ENCODE measurements around the gene ARHGEF1. TPM values are rescaled to one million over a fixed set of nuclear protein-coding genes. Genes with fewer than 3 reads are reported as not detected.

The ARHGEF1 gene
- total RNA-seq, 1 donor from 2014 or later, result 392 TPM

DNA sequence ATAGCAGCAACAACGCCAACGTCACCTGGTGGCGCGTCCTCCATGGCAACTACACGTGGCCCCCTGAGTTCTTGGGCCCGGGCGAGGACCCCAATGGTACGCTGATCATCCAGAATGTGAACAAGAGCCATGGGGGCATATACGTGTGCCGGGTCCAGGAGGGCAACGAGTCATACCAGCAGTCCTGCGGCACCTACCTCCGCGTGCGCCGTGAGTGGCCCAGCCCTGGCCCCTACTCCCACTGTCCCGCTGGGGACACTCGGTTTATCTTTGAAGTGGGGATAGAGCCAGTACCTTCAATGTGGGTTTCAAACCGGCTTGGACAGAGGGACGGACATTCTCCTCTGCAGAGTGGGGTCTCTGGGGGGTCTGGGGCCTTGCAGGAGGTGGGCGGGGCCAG, 3.9 kb upstream of the ARHGEF1 start:
- Mint-ChIP-seq H3K27ac (no peak overlapping the region), H3K4me1 (ENCODE audit: low read depth) (peaks cover 57% of the 10 kb centered on the region), H3K27me3 (ENCODE audit: insufficient read depth) (no peaks in the 10 kb centered on the region), H3K9me3 (no peaks in the 10 kb centered on the region), H3K36me3 (ENCODE audit: low read depth) (peaks cover 8% of the 10 kb centered on the region), H3K4me3 (no peak overlapping the region)
- intact Hi-C loops (cut with micrococcal nuclease), result no loop called here
- DNase-seq (ENCODE audit: low spot score), result no peak

DNA sequence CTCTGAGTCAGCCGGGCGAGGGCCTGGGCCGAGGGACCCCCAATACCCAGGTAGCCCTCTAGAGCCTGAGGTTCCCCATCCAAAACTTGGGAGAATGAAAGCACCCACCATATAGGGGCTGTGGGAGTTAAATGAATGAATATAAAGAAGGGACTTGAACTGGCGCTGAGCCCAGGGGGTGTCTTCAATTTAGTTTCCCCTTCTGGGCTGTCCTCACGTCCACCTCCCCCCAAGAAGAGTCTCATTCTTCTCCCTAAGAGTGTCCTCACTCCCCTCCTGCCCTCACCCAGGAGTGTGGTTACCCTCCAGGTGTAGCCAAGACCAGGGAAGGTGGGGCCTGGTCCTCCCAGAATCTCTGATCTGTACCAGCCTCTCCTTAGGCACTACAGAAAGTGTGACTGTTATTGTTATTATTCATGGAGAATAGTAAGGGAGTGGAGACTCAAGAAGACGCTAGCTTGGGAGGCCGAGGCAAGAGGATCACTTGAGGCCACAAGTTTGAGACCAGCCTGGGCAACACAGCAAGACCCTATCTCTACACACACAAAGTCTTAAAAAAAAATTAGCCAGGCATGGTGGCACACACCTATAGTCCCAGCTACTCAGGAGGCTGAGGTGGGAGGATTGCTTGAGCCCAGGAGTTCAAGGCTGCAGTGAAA, 3.2 kb upstream of the ARHGEF1 start:
- intact Hi-C loops (cut with micrococcal nuclease), result loop anchor here (5.0 to 10.0 kb wide), 3 partner anchors 335 to 615 kb away; partner anchors contain the start of genes GSK3A and HNRNPUL1
- Mint-ChIP-seq H3K27me3 (ENCODE audit: insufficient read depth) (no peaks in the 10 kb centered on the region), H3K27ac (peak overlapping the region; percentile 11), H3K9me3 (no peaks in the 10 kb centered on the region), H3K36me3 (ENCODE audit: low read depth) (peaks cover 8% of the 10 kb centered on the region), H3K4me1 (ENCODE audit: low read depth) (peaks cover 53% of the 10 kb centered on the region), H3K4me3 (no peak overlapping the region)
- DNase-seq (ENCODE audit: low spot score), result no peak

DNA sequence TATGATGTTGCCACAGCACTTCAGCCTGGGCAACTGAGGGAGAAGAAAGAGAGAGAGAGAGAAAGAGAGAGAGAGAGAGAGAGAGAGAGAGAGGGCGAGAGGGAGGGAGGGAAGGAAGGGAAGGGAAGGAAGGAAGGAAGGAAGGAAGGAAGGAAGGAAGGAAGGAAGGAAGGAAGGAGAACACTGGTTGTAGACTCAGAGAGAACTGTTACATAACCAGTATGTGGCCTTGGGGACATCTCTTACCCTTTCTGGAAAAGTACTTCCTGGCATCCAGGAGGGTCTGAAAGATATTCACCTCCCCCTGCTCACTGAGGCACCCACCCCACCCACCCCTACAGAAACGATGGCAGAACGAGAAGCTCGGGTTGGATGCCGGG, 2.7 kb upstream of the ARHGEF1 start:
- DNase-seq (ENCODE audit: low spot score), result no peak
- Mint-ChIP-seq H3K36me3 (ENCODE audit: low read depth) (peaks cover 10% of the 10 kb centered on the region), H3K27ac (peak overlapping the region; percentile 11), H3K9me3 (no peaks in the 10 kb centered on the region), H3K27me3 (ENCODE audit: insufficient read depth) (no peaks in the 10 kb centered on the region), H3K4me1 (ENCODE audit: low read depth) (peaks cover 56% of the 10 kb centered on the region), H3K4me3 (no peak overlapping the region)
- intact Hi-C loops (cut with micrococcal nuclease), result loop anchor here (5.0 to 10.0 kb wide), 3 partner anchors 336 to 616 kb away; partner anchors contain the start of genes GSK3A and HNRNPUL1

DNA sequence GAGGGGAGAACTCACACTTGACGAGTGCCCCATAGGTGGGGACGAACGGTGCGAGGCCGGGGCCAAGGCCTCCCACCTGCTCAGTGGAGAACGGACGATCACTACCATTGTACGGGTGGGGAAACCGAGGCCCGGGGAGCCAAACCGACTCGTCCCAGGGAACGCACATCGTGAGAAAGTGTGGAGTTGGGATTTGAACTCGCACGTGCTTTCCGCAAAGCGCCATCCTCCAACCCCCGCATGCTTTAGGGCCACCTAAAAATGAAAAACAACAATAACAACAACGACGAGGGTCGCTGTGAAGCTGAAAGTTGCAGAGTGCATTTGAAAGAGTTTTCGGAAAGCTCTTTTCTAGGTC, 458 bp downstream of the ARHGEF1 start:
- H3K4me1 Mint-ChIP-seq (ENCODE audit: low read depth), result peaks cover 50% of the 10 kb centered on the region
- peak overlapping the region; percentile 81 for H3K4me3 Mint-ChIP-seq
- peaks cover 17% of the 10 kb centered on the region for H3K36me3 Mint-ChIP-seq (ENCODE audit: low read depth)
- intact Hi-C loops (cut with micrococcal nuclease), result loop anchor here (5.0 to 10.0 kb wide), 3 partner anchors 339 to 619 kb away; partner anchors contain the start of genes GSK3A and HNRNPUL1
- no peaks in the 10 kb centered on the region for H3K9me3 Mint-ChIP-seq
- DNase-seq (ENCODE audit: low spot score), result no peak
- no peaks in the 10 kb centered on the region for H3K27me3 Mint-ChIP-seq (ENCODE audit: insufficient read depth)
- H3K27ac Mint-ChIP-seq, result peak overlapping the region; percentile 96

DNA sequence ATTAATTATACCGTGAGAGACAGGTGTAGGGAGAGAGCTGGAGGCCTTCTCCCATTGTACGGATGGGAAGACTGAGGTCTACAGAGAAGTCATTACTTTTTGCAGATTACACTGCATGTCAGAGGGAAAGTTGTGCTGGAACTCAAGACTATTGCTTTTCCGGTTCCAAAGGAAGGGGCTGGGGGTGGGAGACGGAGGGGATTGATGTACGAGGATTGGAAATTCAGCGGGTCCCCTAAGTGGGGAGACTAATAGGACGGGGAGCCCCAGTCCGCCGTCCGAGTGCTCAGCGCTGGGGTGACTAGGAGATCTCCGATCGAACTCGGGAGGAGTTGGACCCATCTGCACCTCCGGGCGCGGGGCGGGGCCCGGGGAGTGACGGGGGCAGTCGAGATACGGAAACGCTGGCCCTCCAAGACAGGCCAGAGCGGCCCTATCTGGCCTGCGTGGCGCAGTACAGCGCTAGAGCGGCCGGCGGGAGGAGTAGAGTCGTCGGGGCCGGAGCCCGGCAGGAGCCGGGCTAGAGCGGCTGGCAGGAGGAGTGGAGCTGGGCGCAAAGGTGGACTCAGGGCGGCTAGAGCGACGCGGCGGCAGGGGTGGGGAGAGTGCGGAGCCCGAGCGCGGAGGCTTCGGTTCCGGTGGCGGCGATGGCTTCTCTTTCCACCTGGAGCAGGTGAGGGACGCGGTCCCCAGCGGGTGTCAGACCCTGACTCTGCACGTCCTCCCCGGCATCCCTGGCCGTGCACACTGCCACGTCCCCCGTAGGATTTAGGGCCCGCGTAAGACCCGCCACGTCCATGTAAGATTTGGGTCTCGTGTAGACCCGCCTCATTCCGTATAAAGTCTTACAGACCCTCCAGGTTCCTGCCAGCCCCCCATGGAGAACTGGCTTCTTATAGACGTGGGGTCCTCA, 1.1 kb downstream of the ARHGEF1 start:
- Mint-ChIP-seq H3K27me3 (ENCODE audit: insufficient read depth) (no peaks in the 10 kb centered on the region), H3K36me3 (ENCODE audit: low read depth) (peaks cover 22% of the 10 kb centered on the region), H3K9me3 (no peaks in the 10 kb centered on the region), H3K27ac (peak overlapping the region; percentile 96), H3K4me3 (peak overlapping the region; percentile 81), H3K4me1 (ENCODE audit: low read depth) (peaks cover 56% of the 10 kb centered on the region)
- DNase-seq (ENCODE audit: low spot score), result peak; percentile 89
- intact Hi-C loops (cut with micrococcal nuclease), result loop anchor here (1.0 to 10.0 kb wide), 5 partner anchors 9 to 619 kb away; partner anchors contain the start of genes GSK3A and HNRNPUL1

DNA sequence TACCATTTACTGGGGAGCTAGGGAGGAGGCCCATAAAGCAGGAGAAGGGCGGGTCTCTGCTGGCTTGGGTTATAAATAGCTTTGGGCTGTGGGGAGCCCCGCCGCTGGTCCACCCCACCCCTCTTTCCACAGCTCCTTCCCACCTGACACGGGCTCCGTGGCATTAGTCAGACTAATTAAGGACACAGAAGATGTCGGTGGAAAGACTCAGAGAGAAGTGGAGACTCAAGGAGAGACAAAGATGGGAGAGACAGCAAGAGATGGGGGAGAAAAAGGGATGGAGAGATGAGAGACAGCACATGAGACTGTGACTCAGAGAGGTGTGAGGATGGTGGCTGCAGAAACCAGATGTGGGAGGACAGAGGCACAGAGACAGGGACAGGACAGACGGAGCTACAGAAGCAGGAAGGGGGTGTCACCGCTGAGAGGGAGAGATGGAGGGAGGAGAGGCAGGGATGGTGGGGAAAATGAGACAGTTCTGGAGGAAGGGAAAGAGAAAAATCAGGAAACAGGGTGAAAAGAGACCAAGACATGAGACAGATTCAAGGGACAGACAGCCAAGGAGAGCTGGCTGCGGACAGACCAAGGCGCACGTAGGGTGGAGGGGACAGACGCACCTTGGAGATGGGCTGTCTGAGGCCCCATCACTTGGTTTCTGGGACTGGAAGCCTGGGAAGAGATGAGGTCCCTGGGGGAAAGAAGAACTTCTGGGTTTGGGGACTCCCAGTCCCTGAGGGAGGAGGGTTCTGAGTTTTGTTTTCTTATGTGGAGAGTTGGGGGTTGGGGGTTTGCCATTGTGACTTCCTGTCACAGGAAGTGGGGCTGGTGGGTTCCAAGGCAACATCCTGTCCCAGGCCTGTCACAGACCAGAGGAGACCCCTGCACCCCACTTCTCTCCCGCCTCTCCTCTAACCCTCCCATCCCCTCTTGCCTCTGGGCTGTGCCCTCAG, 4.1 kb downstream of the ARHGEF1 start:
- H3K27me3 Mint-ChIP-seq (ENCODE audit: insufficient read depth), result no peaks in the 10 kb centered on the region
- peak overlapping the region; percentile 81 for H3K4me3 Mint-ChIP-seq
- DNase-seq (ENCODE audit: low spot score), result peak; percentile 68
- intact Hi-C loops (cut with micrococcal nuclease), result loop anchor here (1.0 to 10.0 kb wide), 9 partner anchors 16 to 1170 kb away; partner anchors contain the start of genes COQ8B, HNRNPUL1, ITPKC and RABAC1
- H3K9me3 Mint-ChIP-seq, result no peaks in the 10 kb centered on the region
- H3K36me3 Mint-ChIP-seq (ENCODE audit: low read depth), result peaks cover 37% of the 10 kb centered on the region
- peaks cover 60% of the 10 kb centered on the region for H3K4me1 Mint-ChIP-seq (ENCODE audit: low read depth)
- H3K27ac Mint-ChIP-seq, result peak overlapping the region; percentile 91

DNA sequence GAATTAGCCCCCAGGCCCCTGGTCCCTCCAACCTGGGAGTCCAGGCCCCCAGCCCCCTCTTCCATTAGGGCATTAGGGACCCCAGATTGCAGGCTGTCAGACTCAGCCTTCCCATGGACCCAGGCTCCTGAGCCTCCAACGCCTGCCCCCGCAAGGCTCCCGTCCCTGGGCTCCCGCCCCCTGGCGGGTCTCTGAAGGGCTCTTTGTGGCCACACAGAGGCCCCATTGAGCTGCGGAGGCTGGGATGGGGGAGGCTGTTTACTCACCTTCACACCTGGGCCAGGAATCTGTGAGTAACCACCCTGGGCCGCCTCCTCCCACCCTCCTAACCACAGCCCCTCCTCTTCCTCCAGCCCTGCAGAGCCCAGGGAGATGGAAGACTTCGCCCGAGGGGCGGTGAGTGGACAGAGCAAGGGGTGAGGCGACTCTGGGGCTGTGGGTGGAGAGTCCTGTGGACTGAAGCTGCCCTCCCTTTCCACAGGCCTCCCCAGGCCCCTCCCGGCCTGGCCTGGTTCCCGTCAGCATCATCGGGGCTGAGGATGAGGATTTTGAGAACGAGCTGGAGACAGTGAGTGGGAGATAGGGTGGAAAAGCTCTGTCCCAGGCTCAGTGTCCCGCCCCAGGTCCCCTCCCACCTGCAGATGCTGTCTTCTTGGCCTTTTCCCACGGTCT, 4.9 kb downstream of the ARHGEF1 start:
- Mint-ChIP-seq H3K4me1 (ENCODE audit: low read depth) (peaks cover 54% of the 10 kb centered on the region), H3K4me3 (peak overlapping the region; percentile 81), H3K36me3 (ENCODE audit: low read depth) (peaks cover 35% of the 10 kb centered on the region)

DNA sequence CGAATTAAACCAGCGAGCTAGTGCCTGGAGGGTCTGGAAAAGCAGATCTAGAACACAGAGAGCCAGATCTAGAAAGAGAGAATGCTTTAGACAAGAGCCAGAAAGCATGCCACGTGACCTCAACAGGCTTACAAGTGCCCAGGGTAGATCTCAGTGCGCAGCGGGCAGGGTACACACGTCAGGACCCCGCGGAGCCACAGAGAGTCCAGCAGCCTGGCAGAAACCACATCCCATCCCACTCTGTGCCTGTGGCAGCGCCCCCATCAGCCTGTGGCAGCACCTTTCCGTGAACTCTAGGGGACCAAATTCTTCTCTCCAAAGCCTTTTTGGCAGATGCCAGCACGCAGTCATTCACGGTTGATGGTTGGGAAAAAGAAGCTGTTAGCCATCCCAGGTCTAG, 5.9 kb downstream of the ARHGEF1 start:
- peaks cover 58% of the 10 kb centered on the region for H3K4me1 Mint-ChIP-seq (ENCODE audit: low read depth)
- no peaks in the 10 kb centered on the region for H3K9me3 Mint-ChIP-seq
- DNase-seq (ENCODE audit: low spot score), result no peak
- H3K27ac Mint-ChIP-seq, result peak overlapping the region; percentile 73
- H3K4me3 Mint-ChIP-seq, result peak overlapping the region; percentile 81
- peaks cover 35% of the 10 kb centered on the region for H3K36me3 Mint-ChIP-seq (ENCODE audit: low read depth)
- H3K27me3 Mint-ChIP-seq (ENCODE audit: insufficient read depth), result no peaks in the 10 kb centered on the region
- intact Hi-C loops (cut with micrococcal nuclease), result loop anchor here (2.0 to 10.0 kb wide), 5 partner anchors 148 to 1172 kb away; partner anchors contain the start of genes COQ8B, HNRNPUL1 and ITPKC

More for the DNA sequence above, 4.9 kb downstream of the ARHGEF1 start:
- intact Hi-C loops (cut with micrococcal nuclease), result loop anchor here (1.0 to 10.0 kb wide), 10 partner anchors 17 to 1171 kb away; partner anchors contain the start of genes COQ8B, HNRNPUL1, ITPKC and RABAC1
- peak; percentile 76 for DNase-seq (ENCODE audit: low spot score)
- Mint-ChIP-seq H3K27me3 (ENCODE audit: insufficient read depth) (no peaks in the 10 kb centered on the region), H3K27ac (peak overlapping the region; percentile 91), H3K9me3 (no peaks in the 10 kb centered on the region)

DNA sequence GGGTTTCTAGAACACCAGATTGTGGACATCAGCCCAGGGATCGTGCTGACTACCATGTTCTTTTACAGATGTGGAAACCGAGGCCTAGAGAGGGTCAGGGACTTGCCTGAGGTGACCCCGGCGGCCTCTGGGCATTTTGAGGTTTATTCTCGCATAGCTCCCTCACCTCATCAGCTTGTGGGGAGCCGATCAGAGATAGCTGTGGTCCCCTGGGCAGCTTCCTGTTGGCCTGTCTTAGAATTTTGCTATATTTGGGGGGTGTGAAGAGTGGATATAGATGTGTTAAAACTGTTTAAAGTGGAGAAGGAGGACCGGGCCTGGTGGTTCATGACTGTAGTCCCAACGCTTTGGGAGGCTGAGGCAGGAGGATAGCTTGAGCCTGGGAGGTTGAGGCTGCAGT, 6.9 kb downstream of the ARHGEF1 start:
- no peaks in the 10 kb centered on the region for H3K9me3 Mint-ChIP-seq
- H3K36me3 Mint-ChIP-seq (ENCODE audit: low read depth), result peaks cover 40% of the 10 kb centered on the region
- intact Hi-C loops (cut with micrococcal nuclease), result loop anchor here (2.0 to 10.0 kb wide), 5 partner anchors 149 to 1173 kb away; partner anchors contain the start of genes COQ8B, HNRNPUL1 and ITPKC
- no peak overlapping the region for H3K4me3 Mint-ChIP-seq
- DNase-seq (ENCODE audit: low spot score), result no peak
- H3K4me1 Mint-ChIP-seq (ENCODE audit: low read depth), result peaks cover 57% of the 10 kb centered on the region
- H3K27me3 Mint-ChIP-seq (ENCODE audit: insufficient read depth), result no peaks in the 10 kb centered on the region
- H3K27ac Mint-ChIP-seq, result peak overlapping the region; percentile 78

DNA sequence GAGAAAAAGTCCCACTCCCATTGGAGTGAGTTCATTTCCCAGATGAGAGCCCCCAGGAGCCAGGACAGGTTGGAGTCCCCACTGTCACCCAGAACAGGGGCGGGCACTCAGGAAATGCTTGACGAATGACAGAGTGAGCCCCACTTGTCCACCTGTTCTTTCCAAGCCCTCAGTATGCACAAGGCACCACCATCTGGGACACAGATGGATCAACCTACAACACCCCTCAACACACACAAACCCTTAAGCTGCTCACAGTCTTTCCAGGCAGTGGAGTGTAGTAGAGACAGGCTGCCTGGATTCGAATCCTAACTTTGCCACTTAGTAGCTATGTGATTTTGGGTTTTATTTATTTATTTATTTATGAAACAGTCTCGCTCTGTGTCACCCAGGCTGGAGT, 8.0 kb downstream of the ARHGEF1 start:
- no peak for DNase-seq (ENCODE audit: low spot score)
- intact Hi-C loops (cut with micrococcal nuclease), result no loop called here
- no peak overlapping the region for H3K4me3 Mint-ChIP-seq
- no peaks in the 10 kb centered on the region for H3K9me3 Mint-ChIP-seq
- H3K27me3 Mint-ChIP-seq (ENCODE audit: insufficient read depth), result no peaks in the 10 kb centered on the region
- H3K27ac Mint-ChIP-seq, result no peak overlapping the region
- peaks cover 44% of the 10 kb centered on the region for H3K36me3 Mint-ChIP-seq (ENCODE audit: low read depth)
- peaks cover 54% of the 10 kb centered on the region for H3K4me1 Mint-ChIP-seq (ENCODE audit: low read depth)

DNA sequence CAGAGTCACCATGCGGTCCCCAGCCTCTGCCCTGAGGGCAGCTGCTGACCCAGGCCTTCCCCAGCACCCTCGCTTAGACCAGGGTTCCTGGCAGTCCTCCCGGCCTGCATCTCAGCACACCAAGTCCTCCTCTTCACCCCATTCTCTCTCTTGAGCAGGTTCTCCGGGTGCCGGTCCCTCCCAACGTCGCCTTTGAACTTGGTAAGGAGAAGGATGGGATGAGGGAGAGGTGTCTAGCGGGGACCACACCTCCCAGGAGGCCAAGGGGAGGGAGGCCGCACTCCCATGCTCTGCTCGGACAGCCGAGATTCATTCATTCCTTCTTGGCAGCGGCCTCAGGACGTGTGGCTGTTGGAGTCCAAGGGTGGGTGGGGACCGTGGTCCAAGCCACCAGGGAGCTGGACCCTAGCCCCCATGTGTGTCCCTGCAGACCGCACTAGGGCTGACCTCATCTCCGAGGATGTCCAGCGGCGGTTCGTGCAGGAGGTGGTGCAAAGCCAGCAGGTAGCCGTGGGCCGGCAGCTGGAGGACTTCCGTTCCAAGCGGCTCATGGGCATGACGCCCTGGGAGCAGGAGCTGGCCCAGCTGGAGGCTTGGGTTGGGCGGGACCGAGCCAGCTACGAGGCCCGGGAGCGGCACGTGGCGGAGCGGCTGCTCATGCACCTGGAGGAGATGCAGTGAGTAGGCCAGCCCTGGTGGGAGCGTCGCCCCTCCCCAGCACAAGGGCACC, 9.4 kb downstream of the ARHGEF1 start:
- Mint-ChIP-seq H3K36me3 (ENCODE audit: low read depth) (peaks cover 49% of the 10 kb centered on the region), H3K27ac (no peak overlapping the region), H3K9me3 (no peaks in the 10 kb centered on the region), H3K27me3 (ENCODE audit: insufficient read depth) (no peaks in the 10 kb centered on the region), H3K4me3 (no peak overlapping the region), H3K4me1 (ENCODE audit: low read depth) (peaks cover 42% of the 10 kb centered on the region)
- DNase-seq (ENCODE audit: low spot score), result no peak
- intact Hi-C loops (cut with micrococcal nuclease), result no loop called here

Data from activated T-helper 1 cell treated with anti-CD3 and anti-CD28 coated beads, Interleukin-12 subunit alpha, Interleukin-12 subunit beta, Interleukin-2, Interleukin-4 antibody, amounts not matched to agents 30 ng/mL and 10 ng/mL and 1 ng/mL, durations not matched to agents 14 hours and 24 hours and 36 hours (primary cell).